ENCODE measurements around the gene PSMA6.
"Not testable (repeated sequence)": the region's sequence is repeated elsewhere in the genome, so short reads cannot be mapped to it uniquely, and the experiment has no call there.

The PSMA6 gene

GRCh38 chr14:35346738-35347322 is 54.6 kb downstream of the PSMA6 start:
- DNase-seq, result no peak

GRCh38 chr14:35347323-35348043 is 55.3 kb downstream of the PSMA6 start:
- no peak for DNase-seq

GRCh38 chr14:35348044-35348380 is 55.8 kb downstream of the PSMA6 start:
- DNase-seq, result not testable (repeated sequence)

DNA sequence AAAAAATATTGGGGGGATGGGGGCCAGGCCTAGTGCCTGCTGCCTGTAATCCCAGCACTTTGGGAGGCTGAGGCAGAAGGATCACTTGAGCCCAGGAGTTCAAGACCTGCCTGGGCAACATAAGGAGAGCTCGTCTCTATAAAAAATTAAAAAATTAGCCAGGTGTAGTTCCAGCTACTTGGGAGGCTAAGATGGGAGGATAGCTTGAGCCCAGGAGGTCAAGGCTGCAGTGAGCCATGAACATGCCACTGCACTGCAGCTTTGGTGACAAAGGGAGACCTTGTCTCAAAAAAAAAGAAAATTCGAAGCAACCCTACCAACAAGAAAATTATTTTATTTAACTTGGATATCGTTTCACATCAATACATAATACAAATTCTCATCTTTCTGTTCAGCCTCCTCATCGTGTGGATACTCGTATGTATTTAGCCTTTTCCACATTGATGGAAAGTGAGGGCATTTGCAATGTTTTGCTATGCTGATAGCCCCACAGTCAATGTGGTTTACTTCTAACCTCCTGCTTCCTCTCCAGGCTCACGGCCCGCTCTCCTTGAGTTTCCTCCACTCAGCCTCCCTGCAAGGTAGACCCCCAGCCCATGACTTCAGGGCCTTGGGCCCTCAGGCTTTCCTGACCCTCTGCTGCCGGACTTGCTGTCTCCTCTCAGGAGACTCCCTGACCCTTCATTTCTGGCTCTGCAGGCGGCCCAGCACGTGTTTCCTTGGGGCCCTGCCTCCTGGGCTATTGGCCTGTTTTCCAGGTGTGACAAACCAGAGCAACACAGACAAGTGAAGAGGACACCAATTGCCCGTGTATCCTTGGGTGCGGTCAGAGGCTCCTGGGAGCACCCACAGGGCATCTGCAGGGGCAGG is 57.5 kb downstream of the PSMA6 start:
- DNase-seq, result no peak

DNA sequence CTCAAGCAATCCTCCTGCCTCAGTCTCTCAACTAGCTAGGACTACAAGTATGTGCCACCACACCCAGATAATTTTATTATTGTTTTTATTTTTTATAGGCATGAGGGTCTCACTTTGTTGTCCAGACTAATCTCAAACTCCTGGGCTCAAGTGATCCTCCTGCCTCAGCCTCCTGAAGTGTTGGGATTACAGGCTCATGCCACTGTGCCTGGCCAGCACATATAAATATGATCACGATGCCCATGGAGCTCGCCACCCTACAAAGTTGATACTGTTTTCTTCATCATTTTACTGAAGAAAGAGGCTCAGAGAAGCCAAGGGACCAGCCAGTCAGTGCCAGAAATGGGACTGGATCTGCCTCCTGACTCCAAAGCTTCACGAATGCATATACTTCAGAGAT is 59.3 kb downstream of the PSMA6 start:
- DNase-seq, result no peak

- no peak for DNase-seq
These were observed 59.7 kb downstream of the PSMA6 start for GRCh38 chr14:35351897-35352273.

- peak; percentile 25 for DNase-seq
These were observed 60.4 kb downstream of the PSMA6 start for GRCh38 chr14:35352274-35353233.

DNA sequence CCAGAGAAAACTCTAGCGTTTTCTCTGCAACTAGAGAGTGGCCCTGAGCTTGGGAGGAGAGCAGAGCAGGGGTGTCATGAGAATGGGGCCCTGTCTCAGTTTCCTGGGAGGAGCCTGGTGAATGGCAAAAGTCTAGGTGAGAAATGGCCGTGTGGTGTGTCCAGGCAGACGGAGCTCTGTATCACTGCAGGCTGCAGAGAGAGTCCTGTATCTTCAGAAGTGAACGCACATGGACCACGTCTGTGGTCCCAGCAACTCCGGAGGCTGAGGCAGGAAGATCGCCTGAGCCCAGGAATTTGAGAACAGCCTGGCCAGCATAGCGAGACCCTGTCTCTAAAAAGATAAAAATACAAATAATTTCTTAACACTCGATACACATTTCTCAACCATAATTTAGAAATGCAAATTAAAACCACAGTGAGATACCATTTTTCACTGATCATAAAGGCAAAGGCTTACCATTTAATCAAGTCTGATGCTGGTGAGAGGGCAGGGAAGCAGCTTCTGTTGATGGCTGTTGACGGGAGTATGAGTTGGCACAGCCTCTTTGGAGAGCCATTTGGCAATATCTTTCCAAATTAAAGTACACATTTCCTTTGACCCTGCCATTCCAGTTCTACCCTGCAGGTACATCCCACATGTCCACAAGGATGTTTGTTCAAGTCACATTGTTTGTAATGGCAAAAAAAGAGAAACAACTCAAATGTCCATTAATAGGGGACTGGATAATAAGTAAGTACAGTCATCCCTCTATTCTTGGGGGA is 61.4 kb downstream of the PSMA6 start:
- no peak for DNase-seq

- not testable (repeated sequence) for DNase-seq
These were observed 63.1 kb downstream of the PSMA6 start for GRCh38 chr14:35355235-35355634.

- DNase-seq, result no peak
These were observed 64.0 kb downstream of the PSMA6 start for GRCh38 chr14:35355981-35356841.

DNA sequence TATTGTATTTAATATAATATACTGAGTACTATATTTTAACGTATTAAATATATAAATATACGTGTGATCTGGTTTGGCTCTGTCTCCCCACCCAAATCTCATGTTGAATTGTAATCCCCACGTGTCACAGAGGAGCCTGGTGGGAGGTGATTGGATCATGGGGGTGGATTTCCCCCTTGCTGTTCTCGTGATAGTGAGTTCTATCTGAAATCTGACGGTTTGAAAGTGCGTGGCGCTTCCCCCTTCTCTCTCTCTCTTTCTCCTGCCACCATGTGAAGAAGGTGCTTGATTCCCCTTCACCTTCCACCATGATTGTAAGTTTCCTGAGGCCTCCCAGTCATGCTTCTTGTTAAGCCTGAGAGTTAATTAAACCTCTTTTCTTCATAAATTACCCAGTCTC is 67.5 kb downstream of the PSMA6 start:
- DNase-seq, result not testable (repeated sequence)

- no peak for DNase-seq
These were observed 68.9 kb downstream of the PSMA6 start for GRCh38 chr14:35361141-35361480.

DNA sequence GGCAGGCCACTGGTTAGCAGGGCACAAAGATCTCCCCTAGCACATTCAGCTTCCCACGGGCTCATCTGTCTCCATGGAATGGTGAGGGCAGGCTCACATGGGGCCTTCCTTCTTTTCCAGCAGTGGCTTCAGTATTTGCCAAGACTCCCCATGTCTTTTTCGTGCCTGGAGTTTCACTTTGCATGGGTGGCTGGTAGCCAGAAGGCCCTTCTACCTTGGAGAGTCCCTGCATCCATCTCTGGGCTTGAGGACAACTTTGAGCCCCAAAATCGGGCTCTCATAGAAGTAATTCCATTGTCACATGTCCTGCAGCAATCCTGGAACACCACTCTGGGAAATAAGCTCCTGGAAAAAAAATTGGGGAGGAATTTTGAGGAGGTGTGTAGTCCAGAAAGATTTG is 70.3 kb downstream of the PSMA6 start:
- no peak for DNase-seq

GRCh38 chr14:35362911-35363374 is 70.8 kb downstream of the PSMA6 start:
- DNase-seq, result no peak

GRCh38 chr14:35365130-35366055 is 73.2 kb downstream of the PSMA6 start:
- DNase-seq, result no peak

GRCh38 chr14:35366056-35366451 is 73.9 kb downstream of the PSMA6 start:
- DNase-seq, result no peak

DNA sequence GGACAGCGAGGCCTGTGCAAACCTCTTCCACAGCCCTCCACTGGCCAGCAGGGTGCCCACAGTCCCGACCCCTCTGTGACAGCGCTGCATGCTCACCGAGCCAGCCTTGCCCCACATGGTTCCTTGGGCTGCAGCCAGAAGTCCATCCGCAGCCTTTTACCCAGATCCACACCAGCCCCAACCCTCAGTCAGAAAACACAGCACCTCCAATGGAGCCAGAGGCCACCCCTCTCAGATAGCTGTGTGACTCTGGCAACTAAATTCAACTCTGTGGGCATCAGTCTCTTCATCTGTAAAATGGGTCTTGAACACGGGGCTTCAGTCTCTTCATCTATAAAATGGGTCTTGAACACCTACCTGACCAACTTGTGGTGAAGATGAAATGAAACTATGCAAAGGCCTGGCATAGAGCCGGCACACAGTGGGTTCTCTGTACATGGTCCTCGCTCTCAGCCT is 74.4 kb downstream of the PSMA6 start:
- DNase-seq, result no peak

GRCh38 chr14:35367056-35367372 is 74.8 kb downstream of the PSMA6 start:
- no peak for DNase-seq
